ENCODE data around the gene KLHL42. TPM values are rescaled to one million over a fixed set of nuclear protein-coding genes. Genes with fewer than 3 reads are reported as not detected.
A peak's percentile ranks its signal among the peaks of the same experiment; 100 is the strongest.

KLHL42 gene
- total RNA-seq, 2 experiments from 2014 or later: 12.8 to 13.2 TPM

DNA sequence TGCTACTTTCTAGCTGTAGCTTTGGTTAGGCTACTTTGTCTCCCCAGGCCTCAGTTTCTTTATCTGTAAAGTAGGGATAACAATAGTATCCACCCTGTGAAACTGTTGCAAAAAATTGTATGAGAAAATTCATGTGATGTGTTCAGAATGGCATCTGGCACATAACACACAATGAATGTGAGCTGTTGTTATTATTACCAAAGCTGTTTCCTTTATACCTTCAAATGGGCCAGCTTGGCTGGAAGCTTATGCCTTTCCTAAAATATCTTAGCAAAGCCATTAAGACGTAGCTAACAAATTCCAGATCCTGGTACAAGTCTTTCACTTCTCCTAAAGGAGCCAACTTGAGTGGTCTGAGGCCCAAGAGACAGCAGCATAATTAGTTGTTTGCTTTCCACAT lies 25.2 kb downstream of the KLHL42 start:
- H3K36me3 ChIP-seq (ENCODE audit: insufficient read depth, low read length): no peaks in the 10 kb centered on the region
- peaks cover 52% of the 10 kb centered on the region for H3K4me1 Mint-ChIP-seq (ENCODE audit: low read depth)
- H3K27me3 Mint-ChIP-seq: no peaks in the 10 kb centered on the region

DNA sequence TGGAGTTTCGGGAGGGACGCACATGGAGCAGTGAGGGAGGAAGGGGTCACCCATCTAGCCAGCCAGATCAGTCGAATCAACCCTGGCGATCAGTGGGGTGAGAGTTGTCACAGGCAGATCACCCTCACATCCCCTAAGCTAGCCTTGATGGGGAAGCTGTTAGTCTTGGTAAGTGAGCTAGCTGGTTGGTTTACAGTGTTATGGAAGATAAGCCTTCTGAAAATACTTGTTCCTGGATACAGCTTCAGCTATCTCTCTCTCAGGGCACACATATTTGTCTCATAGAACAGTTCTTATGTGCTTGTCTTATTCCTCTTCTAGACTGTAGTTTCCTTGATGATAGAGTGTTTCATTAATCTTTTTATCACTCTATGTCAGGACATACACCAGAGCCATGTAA lies 26.2 kb downstream of the KLHL42 start:
- Histone ChIP-seq H3K36me3 (ENCODE audit: insufficient read depth, low read length) (no peaks in the 10 kb centered on the region), H3K27ac (ENCODE audit: low read depth in 1 of 2, low read length in 2 of 2) (no peak overlapping the region), H3K4me3 (ENCODE audit: low read length) (no peak overlapping the region), H3K9me3 (ENCODE audit: control insufficient read depth in 1 of 2, insufficient read depth in 1 of 2, low read length in 2 of 2) (no peaks in the 10 kb centered on the region), H3K27me3 (ENCODE audit: control insufficient read depth in 1 of 2, insufficient read depth in 2 of 2, low read length in 2 of 2) (no peaks in the 10 kb centered on the region), H3K4me1 (ENCODE audit: insufficient read depth, low read length) (no peaks in the 10 kb centered on the region)
- Mint-ChIP-seq H3K27ac (peak overlapping the region; percentile 61), H3K27me3 (no peaks in the 10 kb centered on the region), H3K9me3 (no peaks in the 10 kb centered on the region), H3K4me1 (ENCODE audit: low read depth) (peaks cover 42% of the 10 kb centered on the region), H3K36me3 (ENCODE audit: low read depth) (no peaks in the 10 kb centered on the region), H3K4me3 (peak overlapping the region; percentile 40)
- TF ChIP-seq, protein P1, sequence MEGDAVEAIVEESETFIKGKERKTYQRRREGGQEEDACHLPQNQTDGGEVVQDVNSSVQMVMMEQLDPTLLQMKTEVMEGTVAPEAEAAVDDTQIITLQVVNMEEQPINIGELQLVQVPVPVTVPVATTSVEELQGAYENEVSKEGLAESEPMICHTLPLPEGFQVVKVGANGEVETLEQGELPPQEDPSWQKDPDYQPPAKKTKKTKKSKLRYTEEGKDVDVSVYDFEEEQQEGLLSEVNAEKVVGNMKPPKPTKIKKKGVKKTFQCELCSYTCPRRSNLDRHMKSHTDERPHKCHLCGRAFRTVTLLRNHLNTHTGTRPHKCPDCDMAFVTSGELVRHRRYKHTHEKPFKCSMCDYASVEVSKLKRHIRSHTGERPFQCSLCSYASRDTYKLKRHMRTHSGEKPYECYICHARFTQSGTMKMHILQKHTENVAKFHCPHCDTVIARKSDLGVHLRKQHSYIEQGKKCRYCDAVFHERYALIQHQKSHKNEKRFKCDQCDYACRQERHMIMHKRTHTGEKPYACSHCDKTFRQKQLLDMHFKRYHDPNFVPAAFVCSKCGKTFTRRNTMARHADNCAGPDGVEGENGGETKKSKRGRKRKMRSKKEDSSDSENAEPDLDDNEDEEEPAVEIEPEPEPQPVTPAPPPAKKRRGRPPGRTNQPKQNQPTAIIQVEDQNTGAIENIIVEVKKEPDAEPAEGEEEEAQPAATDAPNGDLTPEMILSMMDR (IDR thresholded peaks at IDR 0.05): no peak
- ChIA-PET POLR2A (interaction anchor here (0.9 to 1.7 kb wide), 2 partner anchors 16 to 26 kb away, joined by 4 to 6 read pairs; partner anchors contain the start of genes KLHL42 and MANSC4), CTCF (interaction anchor here (0.7 kb wide), 1 partner anchor 19 kb away, joined by 3 read pairs; no protein-coding TSS in a partner anchor)
- ATAC-seq (ENCODE audit: poor library complexity) (no peak), DNase-seq (no peak)
- intact Hi-C loops (cut with DNase I, micrococcal nuclease): no loop called here

More for the DNA sequence above, 25.2 kb downstream of the KLHL42 start:
- peaks cover 6% of the 10 kb centered on the region for H3K4me1 ChIP-seq (ENCODE audit: insufficient read depth, low read length)
- H3K9me3 ChIP-seq (ENCODE audit: control insufficient read depth in 1 of 2, insufficient read depth in 1 of 2, low read length in 2 of 2): no peaks in the 10 kb centered on the region
- Mint-ChIP-seq H3K27ac (no peak overlapping the region), H3K9me3 (no peaks in the 10 kb centered on the region), H3K36me3 (ENCODE audit: low read depth) (no peaks in the 10 kb centered on the region), H3K4me3 (no peak overlapping the region)
- H3K27ac ChIP-seq (ENCODE audit: low read depth in 1 of 2, low read length in 2 of 2): no peak overlapping the region
- intact Hi-C loops (cut with DNase I, micrococcal nuclease): no loop called here
- ATAC-seq (ENCODE audit: poor library complexity) (no peak), DNase-seq (no peak)
- TF ChIP-seq, protein P1 (IDR thresholded peaks at IDR 0.05): no peak
- ChIA-PET POLR2A (interaction anchor here (0.7 to 1.7 kb wide), 2 partner anchors 17 to 25 kb away, joined by 3 to 6 read pairs; partner anchors contain the start of genes KLHL42 and MANSC4), CTCF (interaction anchor here (0.8 kb wide), 1 partner anchor 73 kb away, joined by 4 read pairs; no protein-coding TSS in a partner anchor)
- H3K4me3 ChIP-seq (ENCODE audit: low read length): no peak overlapping the region
- no peaks in the 10 kb centered on the region for H3K27me3 ChIP-seq (ENCODE audit: control insufficient read depth in 1 of 2, insufficient read depth in 2 of 2, low read length in 2 of 2)

DNA sequence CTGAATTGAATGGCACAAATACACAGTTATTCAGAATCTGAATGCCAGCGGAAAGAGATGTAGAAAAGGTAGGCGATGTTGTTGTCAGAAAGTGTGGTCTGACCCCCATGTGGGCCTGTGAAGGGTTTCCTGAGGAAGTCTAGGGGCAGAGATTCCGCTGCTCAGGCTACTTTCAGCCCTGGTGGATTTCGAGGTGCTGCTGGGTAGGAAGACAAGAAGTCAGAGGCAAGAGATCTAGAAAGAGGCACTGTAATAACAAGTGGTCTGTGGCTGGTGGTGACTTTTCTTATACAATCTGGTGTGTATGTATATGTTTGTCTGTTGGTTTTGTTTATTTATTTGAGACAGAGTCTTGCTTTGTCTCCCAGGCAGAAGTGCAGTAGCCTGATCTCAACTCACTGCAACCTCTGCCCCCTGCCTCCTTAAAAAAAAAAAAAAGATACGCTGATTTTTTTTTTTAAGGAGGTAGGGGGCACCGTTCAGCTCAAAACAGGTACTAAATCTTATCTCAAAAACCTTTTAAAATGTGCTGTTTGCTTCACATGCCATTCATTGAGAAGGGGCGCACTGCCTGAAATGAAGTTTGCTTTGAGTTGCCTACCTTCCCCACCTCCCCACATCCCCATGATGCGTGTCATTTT lies 27.1 kb downstream of the KLHL42 start:
- Mint-ChIP-seq H3K9me3 (no peaks in the 10 kb centered on the region), H3K27ac (peak overlapping the region; percentile 61), H3K27me3 (no peaks in the 10 kb centered on the region), H3K36me3 (ENCODE audit: low read depth) (no peaks in the 10 kb centered on the region), H3K4me3 (peak overlapping the region; percentile 65), H3K4me1 (ENCODE audit: low read depth) (peaks cover 33% of the 10 kb centered on the region)
- Histone ChIP-seq H3K27me3 (ENCODE audit: control insufficient read depth in 1 of 2, insufficient read depth in 2 of 2, low read length in 2 of 2) (no peaks in the 10 kb centered on the region), H3K4me3 (ENCODE audit: low read length) (peak overlapping the region; percentile 11), H3K9me3 (ENCODE audit: control insufficient read depth in 1 of 2, insufficient read depth in 1 of 2, low read length in 2 of 2) (no peaks in the 10 kb centered on the region), H3K4me1 (ENCODE audit: insufficient read depth, low read length) (no peaks in the 10 kb centered on the region), H3K36me3 (ENCODE audit: insufficient read depth, low read length) (no peaks in the 10 kb centered on the region), H3K27ac (ENCODE audit: low read depth in 1 of 2, low read length in 2 of 2) (peak overlapping the region in 1 of 2 donors; percentile 13)
- ChIA-PET CTCF (interaction anchor here (1.9 kb wide), 1 partner anchor 14 kb away, joined by 6 read pairs; no protein-coding TSS in a partner anchor), POLR2A (interaction anchor here (1.0 kb wide), 1 partner anchor 27 kb away, joined by 4 read pairs; no protein-coding TSS in a partner anchor)
- peak; percentile 73 for ATAC-seq (ENCODE audit: poor library complexity)
- TF ChIP-seq, protein P1 (IDR thresholded peaks at IDR 0.05): no peak
- DNase-seq: peak in 10 of 14 experiments; percentile 6 to 39 (median 18)
- intact Hi-C loops (cut with DNase I, micrococcal nuclease): no loop called here
